Hepatic stellate cell (primary cell): ENCODE data around the gene ZMYM2.

ENCODE experiments used
- DNase-seq: peaks from one replicate; pipeline ENCODE4 v3.0.0; 2011; ENCODE audit warnings: low spot score

The ZMYM2 gene

DNA sequence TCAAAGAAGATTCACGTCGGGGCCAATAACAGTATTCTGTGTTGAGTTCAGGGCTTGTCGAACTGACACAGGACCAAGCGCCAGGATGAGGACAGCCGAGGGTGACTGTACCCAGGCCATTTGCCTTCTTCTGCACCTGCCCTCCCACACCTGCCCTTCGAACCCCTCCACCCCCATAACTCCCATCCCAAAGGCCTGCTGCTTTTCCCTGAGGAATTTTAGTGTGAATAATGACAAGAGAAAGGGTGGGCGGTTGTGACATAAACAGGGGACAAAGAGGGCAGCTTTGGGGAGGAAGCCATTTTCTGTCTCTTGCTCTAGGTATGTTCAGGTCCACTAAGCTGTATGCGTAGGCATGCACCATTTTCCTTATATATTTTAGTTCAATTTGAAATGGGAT lies 176.2 kb downstream of the ZMYM2 start:
- DNase-seq: no peak

GRCh38 chr13:20136781-20137703 lies 178.5 kb downstream of the ZMYM2 start:
- no peak for DNase-seq

DNA sequence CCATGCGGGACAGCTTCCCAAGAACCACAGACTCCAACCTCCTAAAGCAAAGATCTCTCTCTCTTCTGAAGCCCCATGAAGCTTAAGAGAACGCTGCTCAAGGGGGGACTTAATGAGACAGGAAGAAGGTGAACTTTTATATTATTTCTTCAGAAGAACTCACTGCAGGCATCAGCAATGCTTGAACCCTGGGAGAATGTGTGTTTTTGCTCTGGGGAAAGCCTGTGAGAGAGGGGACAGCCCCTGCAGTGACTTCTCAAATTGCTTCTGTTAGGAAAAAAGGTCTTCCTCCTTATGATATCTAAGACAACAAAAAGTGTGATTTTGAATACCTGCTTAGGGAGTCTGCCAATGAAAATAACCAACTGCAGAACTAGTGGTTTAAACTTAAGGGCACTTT lies 179.3 kb downstream of the ZMYM2 start:
- no peak for DNase-seq

GRCh38 chr13:20140487-20140886 lies 182.0 kb downstream of the ZMYM2 start:
- no peak for DNase-seq
